Activated CD4-positive, alpha-beta T cell treated with anti-CD3 and anti-CD28 coated beads, Interleukin-2, amount 50 U/mL, for 16 hours (primary cell): ENCODE results near the gene VWA3B.
A peak's percentile ranks its signal among the peaks of the same experiment; 100 is the strongest.
"Not testable (repeated sequence)": the region's sequence is repeated elsewhere in the genome, so short reads cannot be mapped to it uniquely, and the experiment has no call there.

Source experiments
- DNase-seq: peaks from one replicate; pipeline ENCODE4 v3.0.0-alpha.2; 2020

VWA3B gene

DNA sequence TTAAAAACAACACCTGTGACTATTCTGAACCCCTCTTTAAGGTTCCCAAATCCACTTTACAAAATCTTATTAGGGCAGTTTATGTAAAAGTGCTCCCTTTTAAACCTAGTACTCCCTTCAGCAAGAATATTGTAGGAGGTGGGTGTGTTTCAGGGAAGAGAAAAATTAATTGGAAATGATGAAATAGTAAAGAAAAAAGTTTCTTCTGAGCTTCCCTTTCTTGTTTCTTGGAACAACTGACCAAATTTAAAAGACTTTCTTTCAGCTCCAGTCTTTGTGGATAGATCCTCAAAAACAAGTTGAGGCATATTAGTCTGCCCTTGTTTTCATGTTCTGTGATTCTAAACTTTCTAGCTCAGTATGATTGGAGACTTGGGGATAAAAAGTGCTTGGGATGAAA, 3.0 kb downstream of the VWA3B start:
- DNase-seq: no peak

DNA sequence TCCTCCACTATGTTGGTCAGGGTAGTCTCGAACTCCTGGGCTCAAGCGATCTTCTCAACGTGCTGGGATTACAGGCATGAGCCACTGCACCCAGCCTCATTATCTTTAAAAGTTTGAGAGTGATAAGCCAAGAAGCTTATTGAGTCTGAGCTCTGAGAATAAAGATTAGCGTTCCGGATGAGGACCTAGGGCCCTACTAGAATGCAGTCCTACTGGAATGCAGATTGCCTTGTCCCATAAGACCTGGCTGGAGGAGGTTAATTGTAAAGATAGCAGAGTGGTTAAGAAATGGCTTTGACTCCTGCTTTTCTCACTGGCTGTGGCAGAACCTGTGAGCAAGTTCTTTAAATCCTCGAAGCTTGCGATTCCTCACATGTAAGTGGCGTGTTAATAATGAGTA, 4.0 kb downstream of the VWA3B start:
- DNase-seq: no peak

DNA sequence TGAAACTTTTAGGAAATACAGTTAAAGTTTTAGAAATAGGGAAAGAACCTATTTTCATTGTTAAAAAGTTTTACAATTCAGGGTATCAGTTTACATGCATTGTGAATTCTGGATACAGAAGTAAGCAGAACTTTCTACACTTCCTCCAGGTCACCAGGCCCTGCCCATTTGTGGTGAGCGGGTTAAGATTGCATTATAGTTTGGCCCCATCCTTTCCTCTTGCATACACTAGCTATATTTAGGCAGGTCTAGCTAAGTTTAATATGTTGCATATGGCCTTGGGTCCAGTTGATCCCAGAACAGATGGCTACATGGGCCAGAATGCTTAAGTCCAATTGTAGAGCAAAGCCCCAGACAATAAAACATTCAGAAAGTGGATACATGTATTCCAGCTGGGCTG, 4.8 kb downstream of the VWA3B start:
- no peak for DNase-seq

GRCh38 chr2:98093146-98093545, 6.2 kb downstream of the VWA3B start:
- no peak for DNase-seq

DNA sequence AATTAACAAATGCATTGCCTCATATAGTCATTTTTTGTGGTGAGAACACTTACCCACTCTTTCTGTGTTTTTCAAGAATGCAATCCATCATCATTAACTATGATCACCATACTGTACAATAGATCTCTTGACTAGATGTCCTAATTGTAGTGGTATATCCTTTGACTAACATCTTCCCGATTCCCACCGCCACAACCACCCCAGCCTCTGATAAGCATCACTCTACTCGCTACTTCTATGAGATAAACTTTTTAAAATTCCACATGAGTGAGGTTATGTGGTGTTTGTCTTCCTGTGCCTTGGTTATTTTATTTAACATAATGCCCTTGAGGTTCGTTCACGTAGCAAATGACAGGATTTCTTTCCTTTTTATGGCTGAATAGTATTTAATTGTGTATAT, 6.6 kb downstream of the VWA3B start:
- no peak for DNase-seq

DNA sequence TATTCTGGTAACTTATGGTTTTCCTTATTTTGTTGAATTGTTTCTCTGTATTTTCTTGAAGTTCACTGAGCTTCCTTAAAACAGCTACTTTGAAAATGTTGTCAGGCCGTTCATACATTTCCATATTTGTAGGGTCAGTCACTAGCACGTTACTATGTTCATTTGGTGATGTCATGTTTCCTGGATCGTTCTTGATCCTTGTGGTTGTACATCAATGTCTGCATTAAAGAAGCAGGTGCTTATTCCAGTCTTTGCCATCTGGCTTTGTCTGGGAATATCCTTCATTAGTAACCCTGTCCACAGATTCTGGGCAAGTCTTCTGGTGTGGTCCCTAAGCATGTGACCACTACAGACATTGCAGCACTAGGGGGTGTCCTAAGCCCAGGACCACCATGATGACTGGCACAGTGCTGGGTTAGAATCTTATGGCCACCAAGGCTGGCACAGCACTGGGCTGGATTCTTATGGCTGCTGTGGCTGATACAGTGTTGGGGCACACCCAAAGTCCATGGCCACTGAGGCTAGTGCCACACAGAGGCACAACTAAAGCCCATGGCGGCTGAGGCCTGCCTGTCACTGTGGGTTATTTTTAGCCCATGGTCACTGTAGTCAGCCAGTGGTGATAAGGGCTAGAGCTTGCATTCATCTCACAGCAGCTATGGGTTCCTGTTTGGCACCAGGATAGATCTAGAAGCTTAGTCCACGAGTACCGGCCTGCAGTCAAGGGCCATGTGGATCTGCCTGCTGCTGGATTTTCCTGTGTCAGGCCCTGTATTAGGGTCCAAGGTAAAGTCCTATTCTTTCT, 13.2 kb downstream of the VWA3B start:
- DNase-seq: no peak

- not testable (repeated sequence) for DNase-seq
These were observed 15.3 kb downstream of the VWA3B start for GRCh38 chr2:98102315-98102714.

DNA sequence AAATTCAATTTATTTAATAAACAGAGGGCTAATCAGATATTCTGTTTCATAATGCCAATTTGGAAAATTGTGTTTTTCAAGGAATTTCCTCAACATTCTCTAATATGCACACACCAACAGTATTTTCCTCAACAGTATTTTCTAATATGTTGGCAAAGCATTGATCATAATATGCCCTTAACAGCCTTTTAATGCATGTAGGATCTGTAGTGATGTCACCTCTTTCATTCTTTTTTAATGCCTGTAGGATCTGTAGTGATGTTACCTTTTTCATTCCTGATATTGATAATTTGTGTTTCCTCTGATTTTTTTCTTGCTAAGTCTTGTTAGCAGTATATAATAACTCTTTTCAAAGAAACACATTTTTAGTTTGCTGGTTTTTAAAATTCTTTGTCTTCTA, 15.9 kb downstream of the VWA3B start:
- DNase-seq: no peak

DNA sequence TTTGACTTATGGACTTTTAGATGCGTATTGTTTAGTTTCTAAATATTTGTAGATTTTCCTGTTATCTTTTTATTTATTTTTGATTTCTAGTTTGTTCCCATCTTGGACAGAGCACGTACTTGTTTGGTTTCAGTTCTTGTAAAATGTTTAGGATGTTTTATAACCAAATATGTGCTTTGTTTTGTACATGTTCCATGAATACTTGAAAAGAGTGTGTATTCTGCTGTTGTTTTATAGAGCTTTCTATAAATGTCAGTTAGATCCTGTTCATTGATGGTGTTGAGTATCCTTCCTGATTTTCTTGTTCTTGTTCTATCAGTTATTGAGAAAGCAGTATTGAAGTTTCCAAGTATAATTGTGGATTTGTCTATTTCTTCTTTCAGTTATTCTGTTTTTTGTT, 21.1 kb downstream of the VWA3B start:
- no peak for DNase-seq

GRCh38 chr2:98110741-98111140, 23.8 kb downstream of the VWA3B start:
- no peak for DNase-seq

DNA sequence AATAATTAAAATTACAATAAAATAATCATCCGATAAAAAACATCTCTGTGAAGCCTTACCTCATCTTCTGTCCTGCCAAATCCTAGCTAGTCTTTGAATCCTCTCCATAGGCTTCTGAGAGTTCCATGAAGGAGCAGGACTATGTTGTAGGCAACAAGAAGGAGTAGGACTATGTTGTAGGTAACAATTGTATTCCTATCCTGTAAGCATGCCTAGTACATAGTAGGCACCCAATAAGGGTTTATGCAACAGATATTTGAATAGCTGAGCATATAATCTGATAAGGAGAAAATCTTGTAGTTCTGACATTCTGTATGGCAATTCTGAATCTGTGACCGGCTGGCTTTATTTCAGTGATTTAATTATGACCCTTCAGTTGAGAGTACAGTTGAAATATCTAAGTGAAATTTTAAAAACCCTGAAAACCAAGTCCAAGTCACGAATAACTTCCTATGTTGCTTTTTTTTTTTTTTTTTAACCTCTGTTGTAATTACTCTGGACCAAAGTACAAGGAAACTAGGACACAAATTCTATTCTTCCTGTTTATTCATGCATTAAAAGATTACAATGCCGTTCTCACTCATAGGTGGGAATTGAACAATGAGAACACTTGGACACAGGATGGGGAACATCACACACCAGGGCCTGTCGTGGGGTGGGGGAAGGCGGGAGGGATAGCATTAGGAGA, 27.8 kb downstream of the VWA3B start:
- no peak for DNase-seq

DNA sequence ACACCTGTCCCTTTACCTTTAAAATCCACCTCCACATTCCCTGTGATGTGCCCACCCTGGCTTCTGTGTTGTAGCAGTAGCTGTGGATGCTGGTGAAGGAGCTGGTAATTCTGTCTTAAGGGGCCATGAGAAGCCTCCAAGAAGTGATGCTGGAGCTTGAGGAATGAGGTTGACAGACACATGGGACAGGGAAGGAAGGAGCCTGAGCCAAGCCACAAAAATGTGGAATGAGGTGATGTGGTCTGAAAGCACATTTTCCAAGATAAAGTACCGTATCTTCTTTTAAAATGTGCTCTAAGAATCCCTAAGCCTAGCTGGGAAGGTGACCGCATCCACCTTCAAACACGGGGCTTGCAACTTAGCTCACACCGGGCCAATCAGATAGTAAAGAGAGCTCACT, 31.2 kb downstream of the VWA3B start:
- no peak for DNase-seq

DNA sequence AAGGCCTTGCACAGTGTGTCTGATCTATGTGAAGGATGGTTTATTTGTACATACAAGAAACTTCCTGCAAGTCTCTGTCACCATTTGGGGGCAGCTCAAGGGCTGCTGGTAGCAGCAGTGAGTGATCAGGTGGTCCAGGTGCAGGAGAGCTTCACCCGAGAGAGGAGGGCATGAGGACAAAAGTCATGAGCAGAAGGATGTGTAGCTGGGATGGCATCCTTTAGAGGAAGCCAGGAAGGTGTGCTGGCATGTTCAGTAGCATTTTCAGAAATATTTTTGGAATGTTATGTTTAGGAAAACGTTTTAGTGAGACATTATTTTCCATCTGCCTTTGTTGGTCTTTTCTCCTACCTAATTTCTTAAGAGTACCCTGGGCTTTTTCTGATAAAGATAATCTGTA, 31.9 kb downstream of the VWA3B start:
- no peak for DNase-seq

GRCh38 chr2:98121149-98121548, 34.2 kb downstream of the VWA3B start:
- no peak for DNase-seq

DNA sequence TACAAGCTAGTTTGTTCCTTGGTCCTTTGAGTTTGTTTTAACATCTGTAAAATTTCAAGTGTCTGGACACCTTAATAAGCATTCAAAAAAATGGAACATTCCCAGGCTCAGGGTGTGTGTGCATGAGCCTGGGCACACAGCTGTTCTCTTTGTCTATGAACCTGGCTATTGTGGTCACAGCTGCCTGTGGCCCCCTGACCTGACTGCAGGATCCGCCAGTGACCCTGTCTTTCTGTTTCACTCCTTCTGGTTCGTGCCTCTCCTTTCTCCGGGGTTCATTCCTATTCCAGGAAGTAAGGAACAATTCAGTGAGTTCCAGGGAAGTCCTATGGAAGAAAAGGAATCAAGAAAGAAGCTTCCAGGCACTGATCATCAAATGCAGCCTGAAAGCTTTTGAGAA, 35.6 kb downstream of the VWA3B start:
- no peak for DNase-seq

GRCh38 chr2:98123286-98123685, 36.3 kb downstream of the VWA3B start:
- DNase-seq: no peak

- no peak for DNase-seq
These were observed 39.1 kb downstream of the VWA3B start for GRCh38 chr2:98126061-98126460.

DNA sequence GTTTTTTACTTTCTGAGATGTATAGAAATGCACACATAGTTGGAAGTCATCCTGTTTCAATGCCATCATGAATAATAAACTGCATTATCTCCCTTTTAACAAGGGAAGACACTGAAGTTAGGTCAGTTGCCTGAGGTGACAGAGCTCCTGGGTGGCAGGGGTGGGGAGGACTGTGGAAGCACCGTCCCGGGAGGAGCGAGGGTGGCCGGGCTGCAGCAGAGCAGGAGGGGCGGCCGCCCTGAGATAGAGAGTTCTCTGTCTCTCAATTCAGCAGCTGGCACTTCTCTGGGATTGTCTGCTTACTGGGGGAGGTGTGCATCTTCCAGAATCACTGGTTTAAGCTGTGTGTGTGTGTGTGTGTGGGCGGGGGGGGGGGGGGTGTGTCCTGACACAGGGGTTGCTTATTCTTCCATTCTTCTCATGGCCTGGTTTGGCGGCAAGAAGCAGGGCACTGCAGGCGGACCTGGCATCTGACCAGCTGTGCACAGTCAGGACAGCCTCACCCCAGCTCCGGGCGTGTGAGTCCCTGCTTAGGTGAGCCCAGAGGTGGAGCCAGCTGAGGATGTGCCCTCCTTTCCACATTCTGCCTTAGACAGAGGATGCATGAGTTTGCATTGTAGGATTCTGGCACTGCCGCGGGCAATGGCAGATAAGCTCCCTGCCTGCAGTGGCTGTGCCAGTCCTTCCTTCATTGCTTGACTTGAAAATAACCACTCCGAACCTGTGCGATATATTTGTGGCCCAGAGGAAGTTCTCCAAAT, 40.4 kb downstream of the VWA3B start:
- DNase-seq: no peak

DNA sequence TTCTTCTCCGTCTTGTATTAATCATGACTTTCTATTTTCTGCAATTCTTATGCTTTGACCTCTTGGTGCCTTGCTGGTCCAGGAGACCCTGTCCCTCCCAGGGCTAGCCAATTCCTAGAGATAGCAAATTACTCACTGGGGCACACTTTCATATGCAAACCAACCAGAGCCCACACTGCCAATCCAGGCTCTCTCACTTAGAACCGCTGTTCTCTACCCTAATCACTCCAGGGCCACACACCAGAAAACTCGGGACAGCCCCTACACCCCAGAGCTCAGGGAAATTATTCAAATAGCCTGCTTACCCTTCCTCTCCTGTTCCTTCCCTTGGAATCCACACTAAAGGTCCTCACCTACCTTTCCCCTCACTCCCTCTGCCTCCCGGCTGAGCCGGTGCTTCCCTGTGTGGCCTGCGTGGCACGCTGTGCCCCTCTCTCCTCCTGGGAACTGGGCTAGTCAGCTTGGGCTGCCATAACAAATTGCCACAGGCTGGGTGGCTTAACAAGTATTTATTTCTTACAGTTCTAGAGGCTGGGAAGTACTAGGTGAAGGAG, 41.7 kb downstream of the VWA3B start:
- no peak for DNase-seq

DNA sequence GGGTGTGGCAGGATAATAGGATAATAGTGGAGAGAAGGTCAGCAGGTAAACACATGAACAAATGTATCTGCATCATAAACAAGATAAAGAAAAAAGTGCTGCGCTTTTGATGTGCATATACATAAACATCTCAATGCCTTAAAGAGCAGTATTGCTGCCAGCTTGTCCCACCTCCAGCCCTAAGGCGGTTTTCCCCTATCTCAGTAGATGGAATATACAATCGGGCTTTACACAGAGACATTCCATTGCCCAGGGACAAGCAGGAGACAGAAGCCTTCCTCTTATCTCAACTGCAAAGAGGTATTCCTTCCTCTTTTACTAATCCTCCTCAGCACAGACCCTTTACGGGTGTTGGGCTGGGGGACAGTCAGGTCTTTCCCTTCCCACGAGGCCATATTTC, 43.1 kb downstream of the VWA3B start:
- not testable (repeated sequence) for DNase-seq

DNA sequence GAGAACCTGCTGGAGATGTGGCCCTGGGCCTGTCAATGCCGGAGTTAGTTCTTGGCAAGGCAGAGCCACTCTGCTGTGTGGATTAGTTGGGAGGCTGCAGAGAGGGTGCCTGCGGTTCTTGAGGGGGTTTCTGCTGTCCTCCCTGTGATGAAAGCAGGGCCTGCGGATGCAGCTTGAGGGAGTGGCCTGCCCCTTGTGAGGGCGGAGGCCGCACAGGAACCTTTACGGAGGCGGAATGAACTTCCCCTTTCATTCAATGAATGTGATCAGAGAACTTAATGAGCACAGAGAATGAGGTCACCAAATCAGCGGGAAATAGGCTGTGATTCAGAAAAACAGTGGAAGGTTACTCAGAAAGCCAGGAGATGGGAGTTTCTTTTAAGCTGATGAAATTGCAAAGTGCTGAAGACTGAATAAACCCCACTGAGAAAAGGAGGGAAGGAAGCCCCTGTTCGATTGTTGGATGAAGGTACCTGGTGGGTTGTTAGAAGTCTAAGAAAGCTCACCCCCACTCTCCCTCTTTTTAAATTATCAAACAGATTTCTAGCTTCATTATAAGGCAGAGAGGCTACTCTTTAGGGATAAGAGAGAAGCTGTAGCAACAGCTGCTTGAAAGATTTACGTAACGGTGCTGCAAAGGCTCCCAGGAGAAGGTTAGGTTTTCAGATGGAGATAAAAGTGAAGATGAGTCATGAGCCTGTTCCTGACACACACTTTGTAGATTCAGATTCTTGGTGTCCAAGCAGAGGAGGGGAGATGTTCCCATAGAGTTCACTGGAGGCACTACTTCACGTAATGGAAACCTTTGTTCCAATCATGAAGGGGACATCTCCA, 47.4 kb downstream of the VWA3B start:
- peak; percentile 46 for DNase-seq

GRCh38 chr2:98137196-98137595, 50.2 kb downstream of the VWA3B start:
- no peak for DNase-seq

DNA sequence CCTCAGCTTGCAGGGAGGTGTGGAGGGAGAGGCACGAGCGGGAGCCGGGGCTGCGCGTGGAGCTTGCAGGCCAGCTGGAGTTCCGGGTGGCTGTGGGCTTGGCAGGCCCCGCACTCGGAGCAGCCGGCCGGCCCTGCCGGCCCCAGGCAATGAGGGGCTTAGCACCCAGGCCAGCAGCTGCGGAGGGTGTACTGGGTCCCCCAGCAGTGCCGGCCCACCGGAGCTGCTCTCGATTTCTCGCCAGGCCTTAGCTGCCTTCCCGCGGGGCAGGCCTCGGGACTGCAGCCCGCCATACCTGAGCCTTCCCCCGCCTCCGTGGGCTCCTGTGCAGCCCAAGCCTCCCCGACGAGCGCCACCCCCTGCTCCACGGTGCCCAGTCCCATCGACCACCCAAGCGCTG, 52.0 kb downstream of the VWA3B start:
- not testable (repeated sequence) for DNase-seq
